DOHH2 (cell line): ENCODE measurements around the gene GIPC1.
A peak's percentile ranks its signal among the peaks of the same experiment; 100 is the strongest.

Experiments
- H3F3A ChIP-seq: fragments of 200-600 bp; sonication (generic), shearing (Covaris generic); 2 replicates; pipeline ENCODE4 v1.6.0; 2016; ENCODE audit warnings: antibody characterized with exemption, mild to moderate bottlenecking; ENCODE audit not compliant: control insufficient read depth, insufficient read depth
- H3K27ac ChIP-seq: fragments of 200-600 bp; sonication (generic); 2 replicates; pipeline ENCODE4 v1.5.1; 2014; ENCODE audit warnings: low read depth, mild to moderate bottlenecking, low read length, moderate library complexity
- H3K27me3 ChIP-seq: fragments of 200-600 bp; sonication (generic); 2 replicates; pipeline ENCODE4 v1.6.1; 2014; ENCODE audit warnings: mild to moderate bottlenecking, low read length, mixed read lengths; ENCODE audit not compliant: control insufficient read depth
- H3K36me3 ChIP-seq: fragments of 200-600 bp; sonication (generic); 2 replicates; pipeline ENCODE4 v1.6.1; 2014; ENCODE audit warnings: mild to moderate bottlenecking, low read length, moderate library complexity, mixed read lengths; ENCODE audit not compliant: control insufficient read depth
- H3K4me1 ChIP-seq: fragments of 200-600 bp; sonication (generic); 2 replicates; pipeline ENCODE4 v1.6.1; 2014; ENCODE audit warnings: mild to moderate bottlenecking, low read length, mixed read lengths; ENCODE audit not compliant: control insufficient read depth
- H3K4me2 ChIP-seq: fragments of 200-600 bp; sonication (generic); 2 replicates; pipeline ENCODE4 v1.6.0; 2014; ENCODE audit warnings: mild to moderate bottlenecking, low read length, moderate library complexity
- H3K4me3 ChIP-seq: fragments of 200-600 bp; sonication (generic); 2 replicates; pipeline ENCODE4 v1.5.1; 2014; ENCODE audit warnings: mild to moderate bottlenecking, low read length, mixed read lengths
- H3K79me2 ChIP-seq: fragments of 200-600 bp; sonication (generic); 2 replicates; pipeline ENCODE4 v1.6.1; 2014; ENCODE audit warnings: mild to moderate bottlenecking, low read length, mixed read lengths; ENCODE audit not compliant: control insufficient read depth
- H3K9me2 ChIP-seq: fragments of 200-600 bp; sonication (generic); replicated peaks from 2 replicates; pipeline ENCODE4 v1.6.1; 2014; ENCODE audit warnings: mild to moderate bottlenecking, low read length, mixed read lengths; ENCODE audit not compliant: control insufficient read depth
- H3K9me3 ChIP-seq: fragments of 200-600 bp; sonication (generic); 2 replicates; pipeline ENCODE4 v1.6.1; 2014; ENCODE audit warnings: antibody characterized with exemption, low read length, mixed read lengths; ENCODE audit not compliant: control insufficient read depth, insufficient read depth
- H4K20me1 ChIP-seq: fragments of 200-600 bp; sonication (generic); 2 replicates; pipeline ENCODE4 v1.6.0; 2014; ENCODE audit warnings: low read depth, mild to moderate bottlenecking, antibody characterized with exemption, low read length, moderate library complexity; ENCODE audit not compliant: control insufficient read depth, insufficient read depth
- EZH2phosphoT487 ChIP-seq: fragments of 200-600 bp; sonication (generic); IDR thresholded peaks from 2 replicates; pipeline ENCODE4 v1.6.1; 2017; ENCODE audit warnings: borderline replicate concordance, mild to moderate bottlenecking, antibody characterized with exemption, low read length, moderate library complexity, mixed read lengths
- TF ChIP-seq, protein P1 (sequence below): fragments of 200-600 bp; sonication (generic); IDR thresholded peaks from one replicate; pipeline ENCODE4 v1.5.1; 2014; ENCODE audit warnings: antibody characterized with exemption, mild to moderate bottlenecking, low read depth, low read length; ENCODE audit not compliant: poor library complexity, severe bottlenecking

GIPC1 gene

DNA sequence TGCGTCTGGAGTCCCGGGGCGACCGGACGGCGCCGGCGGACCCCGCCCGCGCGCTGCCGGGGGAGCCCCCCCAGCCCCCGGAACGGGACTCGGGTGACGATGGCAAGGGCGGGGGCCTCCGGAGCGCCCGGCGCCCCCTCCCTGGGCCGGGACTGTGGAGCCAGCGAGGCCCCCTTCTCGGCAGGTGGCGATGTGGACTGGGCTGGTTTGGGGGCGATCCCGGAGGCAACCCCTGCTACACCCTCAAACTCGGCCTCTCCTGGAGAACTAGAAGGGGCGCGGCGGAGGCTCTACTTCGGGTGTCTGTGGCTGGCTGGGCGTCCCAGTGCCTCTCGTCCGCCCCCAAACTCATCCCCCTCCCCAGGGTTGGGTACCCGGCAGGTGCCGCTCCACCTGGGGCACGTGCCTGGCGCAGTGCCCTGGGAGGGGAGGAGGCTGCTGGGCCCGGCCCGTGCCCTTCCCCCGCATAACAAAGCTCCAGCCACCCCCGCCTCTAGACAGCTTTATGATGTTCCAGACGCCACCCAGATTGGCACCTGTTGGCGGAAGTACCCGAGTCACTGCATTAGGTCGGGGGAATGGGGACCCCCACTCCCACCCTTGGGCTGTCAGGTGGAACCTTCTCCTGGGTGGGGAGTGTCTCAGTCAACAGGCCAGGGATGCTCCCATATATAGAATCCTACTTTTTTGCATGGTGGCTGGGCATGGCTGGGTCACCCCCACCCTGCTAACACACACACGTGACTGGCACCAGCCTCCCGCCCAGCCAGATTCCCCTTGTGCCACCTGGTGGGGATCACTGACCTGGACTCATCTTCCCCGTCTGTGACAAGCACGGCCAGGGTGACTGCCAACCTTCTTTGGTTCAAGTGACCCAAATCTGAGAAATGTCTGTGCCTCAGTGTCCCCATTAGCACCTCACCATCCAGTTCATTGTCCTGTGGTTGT is 62.1 kb downstream of the GIPC1 start:
- Histone ChIP-seq H3K27me3 (no peaks in the 10 kb centered on the region), H3F3A (peaks cover 9% of the 10 kb centered on the region; the same call in 1 of the 2 replicates), H3K27ac (peak overlapping the region; percentile 42), H3K4me3 (peak overlapping the region; percentile 76), H3K9me3 (no peaks in the 10 kb centered on the region), H3K79me2 (peaks cover 66% of the 10 kb centered on the region), H3K9me2 (no peaks in the 10 kb centered on the region), H3K36me3 (peaks cover 21% of the 10 kb centered on the region), H3K4me1 (peaks cover 68% of the 10 kb centered on the region), H4K20me1 (peaks cover 8% of the 10 kb centered on the region), H3K4me2 (peak overlapping the region; percentile 84)
- no peak for TF ChIP-seq EZH2phosphoT487
- TF ChIP-seq, protein P1, sequence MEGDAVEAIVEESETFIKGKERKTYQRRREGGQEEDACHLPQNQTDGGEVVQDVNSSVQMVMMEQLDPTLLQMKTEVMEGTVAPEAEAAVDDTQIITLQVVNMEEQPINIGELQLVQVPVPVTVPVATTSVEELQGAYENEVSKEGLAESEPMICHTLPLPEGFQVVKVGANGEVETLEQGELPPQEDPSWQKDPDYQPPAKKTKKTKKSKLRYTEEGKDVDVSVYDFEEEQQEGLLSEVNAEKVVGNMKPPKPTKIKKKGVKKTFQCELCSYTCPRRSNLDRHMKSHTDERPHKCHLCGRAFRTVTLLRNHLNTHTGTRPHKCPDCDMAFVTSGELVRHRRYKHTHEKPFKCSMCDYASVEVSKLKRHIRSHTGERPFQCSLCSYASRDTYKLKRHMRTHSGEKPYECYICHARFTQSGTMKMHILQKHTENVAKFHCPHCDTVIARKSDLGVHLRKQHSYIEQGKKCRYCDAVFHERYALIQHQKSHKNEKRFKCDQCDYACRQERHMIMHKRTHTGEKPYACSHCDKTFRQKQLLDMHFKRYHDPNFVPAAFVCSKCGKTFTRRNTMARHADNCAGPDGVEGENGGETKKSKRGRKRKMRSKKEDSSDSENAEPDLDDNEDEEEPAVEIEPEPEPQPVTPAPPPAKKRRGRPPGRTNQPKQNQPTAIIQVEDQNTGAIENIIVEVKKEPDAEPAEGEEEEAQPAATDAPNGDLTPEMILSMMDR: peak; percentile 28

GRCh38 chr19:14432791-14433553 is 63.0 kb downstream of the GIPC1 start, which contains the start of gene PKN1:
PKN1 (plus strand) TSS chr19:14433306; CDS start chr19:14433522, 216 bp downstream.
- H3K9me3 ChIP-seq: no peaks in the 10 kb centered on the region
- TF ChIP-seq EZH2phosphoT487: no peak
- TF ChIP-seq, protein P1: no peak
- H3K27ac ChIP-seq: peak within 1 kb of the TSS; percentile 66
- H3K27me3 ChIP-seq: no peaks in the 10 kb centered on the region
- no peaks in the 10 kb centered on the region for H3K9me2 ChIP-seq
- peak within 1 kb of the TSS; percentile 84 for H3K4me2 ChIP-seq
- peaks cover 21% of the 10 kb centered on the region for H3K36me3 ChIP-seq
- peak within 1 kb of the TSS; percentile 79 for H3K4me3 ChIP-seq
- H4K20me1 ChIP-seq: peaks cover 8% of the 10 kb centered on the region
- H3K79me2 ChIP-seq: peaks cover 57% of the 10 kb centered on the region
- peaks cover 59% of the 10 kb centered on the region for H3K4me1 ChIP-seq
- peaks cover 9% of the 10 kb centered on the region; the same call in 1 of the 2 replicates for H3F3A ChIP-seq

- Histone ChIP-seq H3F3A (peaks cover 7% of the 10 kb centered on the region; the same call in 1 of the 2 replicates), H4K20me1 (peaks cover 8% of the 10 kb centered on the region), H3K4me3 (peak overlapping the region; percentile 4; the same call in 1 of the 2 replicates), H3K9me3 (no peaks in the 10 kb centered on the region), H3K27me3 (no peaks in the 10 kb centered on the region), H3K4me1 (peaks cover 51% of the 10 kb centered on the region), H3K36me3 (peaks cover 12% of the 10 kb centered on the region), H3K9me2 (no peaks in the 10 kb centered on the region), H3K4me2 (peak overlapping the region; percentile 69), H3K79me2 (peaks cover 35% of the 10 kb centered on the region), H3K27ac (no peak overlapping the region)
- TF ChIP-seq, protein P1: no peak
- no peak for TF ChIP-seq EZH2phosphoT487
These were observed 65.2 kb downstream of the GIPC1 start for GRCh38 chr19:14430712-14431111.
